GM19455 (cell line): ENCODE results near the gene NUP93.
A peak's percentile ranks its signal among the peaks of the same experiment; 100 is the strongest.

Source experiments
- ATAC-seq: cut with Tn5 transposase; IDR thresholded peaks from one replicate; pipeline ENCODE4 v1.9.1; 2021; ENCODE audit not compliant: unreplicated experiment

The NUP93 gene

DNA sequence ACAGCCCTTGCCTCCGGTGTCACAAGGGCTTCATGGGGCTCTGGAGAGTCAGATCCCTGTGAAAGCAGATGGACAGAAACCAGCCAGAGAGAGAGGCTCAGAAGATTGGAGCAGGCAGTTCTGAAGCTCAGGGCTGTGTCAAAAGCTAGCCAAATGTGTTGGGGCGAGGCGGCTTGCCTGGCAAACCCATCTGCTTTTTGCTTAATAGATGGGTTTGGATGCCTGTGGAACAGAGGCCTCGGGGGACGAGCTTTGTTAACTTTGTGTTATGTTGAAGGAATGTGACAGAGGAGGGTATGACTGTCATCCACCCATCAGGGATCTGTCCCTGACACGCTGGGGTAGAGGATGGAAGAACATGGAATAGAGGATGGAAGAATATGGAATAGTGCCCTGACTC lies 114.1 kb downstream of the NUP93 start:
- no peak for ATAC-seq

DNA sequence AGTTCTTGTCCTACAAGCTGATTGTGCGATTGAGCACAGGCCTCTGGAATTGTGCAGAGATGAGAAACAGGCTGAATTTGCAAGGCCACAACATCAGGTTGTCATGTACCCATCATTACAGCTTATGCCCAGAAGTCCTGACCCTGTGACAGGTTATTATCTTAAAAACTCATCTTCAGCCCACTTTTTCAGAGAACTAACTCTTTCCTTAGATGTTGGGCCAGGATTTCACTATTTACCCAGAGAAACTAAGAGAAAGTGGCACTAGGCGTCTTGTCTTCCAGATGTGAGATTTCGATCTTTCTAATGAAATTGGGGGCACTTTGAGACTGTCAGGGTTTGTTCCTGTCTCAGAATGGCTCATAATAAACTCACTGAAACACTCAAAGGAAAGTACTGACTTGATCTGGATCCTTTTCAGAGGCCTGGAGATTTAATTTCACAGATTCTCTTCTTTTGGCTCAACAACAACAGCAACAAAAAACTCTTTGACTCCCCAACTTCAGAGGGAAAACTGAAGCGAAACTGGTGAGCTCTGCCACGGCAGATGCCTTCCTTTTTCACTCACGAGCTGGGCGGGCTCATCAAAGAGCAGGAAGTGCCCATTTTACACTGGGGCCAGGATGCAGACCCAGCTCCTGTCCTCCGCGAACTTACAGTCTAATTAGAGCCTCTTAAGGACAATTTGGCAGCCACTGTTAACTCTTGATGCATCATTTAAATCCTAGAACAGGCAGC lies 117.4 kb downstream of the NUP93 start:
- ATAC-seq = no peak

DNA sequence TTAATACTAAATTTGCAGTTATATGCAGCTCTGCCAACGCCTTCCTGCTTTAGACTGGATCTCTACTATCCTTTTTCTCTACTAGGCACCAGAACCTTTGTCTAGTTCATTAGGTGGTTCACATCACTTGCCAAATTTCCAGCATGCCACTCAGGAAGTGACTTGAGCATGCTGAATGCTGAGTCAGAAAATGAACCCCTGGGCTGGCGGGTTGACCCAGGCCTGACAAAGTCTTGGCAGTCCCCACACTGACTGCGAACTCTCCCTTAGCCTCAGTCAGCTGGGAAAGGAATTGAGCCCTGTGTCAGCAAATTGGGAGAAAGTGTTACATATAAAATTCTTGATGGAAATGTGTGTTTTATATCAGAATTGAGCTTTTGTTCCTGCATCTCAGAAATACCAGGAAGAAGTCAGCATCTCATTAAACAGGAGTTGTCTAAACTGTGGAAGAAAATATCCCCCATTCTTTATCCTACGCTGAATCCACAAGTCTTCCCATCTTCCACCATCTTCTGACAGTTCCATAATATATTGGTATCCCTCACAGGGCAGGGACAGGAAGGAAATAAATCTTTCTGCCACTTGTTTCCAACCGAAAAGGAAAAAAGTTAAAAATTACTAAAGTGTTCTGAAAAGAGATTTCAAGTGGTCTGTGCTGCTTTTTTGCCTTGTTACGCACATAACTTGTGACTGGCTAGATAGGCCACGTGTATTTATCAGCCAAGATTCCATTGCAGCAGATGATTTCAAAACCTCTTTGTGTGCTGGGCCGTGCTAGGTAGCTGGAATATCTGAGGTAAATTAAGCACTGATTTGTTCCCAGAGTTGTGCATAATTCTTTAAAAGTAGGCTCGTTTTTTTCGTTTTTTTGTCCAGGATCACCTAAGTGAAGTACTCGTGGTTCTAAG lies 118.4 kb downstream of the NUP93 start:
- ATAC-seq = no peak

DNA sequence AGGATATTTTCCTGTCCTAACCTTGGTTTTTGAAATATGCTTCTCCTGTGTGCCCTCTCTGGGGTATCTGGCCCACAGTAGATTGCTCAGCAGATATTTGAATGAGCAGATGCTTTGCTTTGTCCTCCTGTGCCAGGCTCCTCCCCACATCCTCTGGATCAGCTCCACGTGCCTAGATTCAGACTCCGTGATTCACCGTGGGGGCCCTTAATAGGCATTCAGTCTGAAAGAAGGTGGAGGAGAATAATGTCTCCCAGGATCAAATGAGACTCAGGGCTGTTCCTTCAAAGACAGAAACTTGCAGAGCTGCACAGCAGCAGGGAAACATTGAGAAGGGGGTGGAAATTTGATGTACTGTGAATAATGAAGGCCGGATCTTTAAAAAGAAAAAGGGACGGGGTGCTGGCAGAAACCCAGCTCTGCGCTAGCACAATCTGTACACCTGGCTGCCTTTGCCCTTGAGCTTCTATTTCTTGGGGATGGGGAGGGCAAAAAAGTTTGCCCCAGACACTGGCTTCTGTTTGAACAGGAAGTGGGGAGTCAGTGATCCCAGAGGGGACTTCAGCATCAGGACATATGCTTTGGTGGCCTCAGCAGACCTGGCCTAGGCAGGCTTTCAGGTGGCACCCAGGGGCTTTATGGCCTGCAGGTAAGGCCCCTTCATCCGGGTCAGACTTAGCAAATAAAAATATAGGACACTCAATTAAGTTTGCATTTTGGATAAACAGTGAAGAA lies 119.2 kb downstream of the NUP93 start:
- ATAC-seq = no peak

DNA sequence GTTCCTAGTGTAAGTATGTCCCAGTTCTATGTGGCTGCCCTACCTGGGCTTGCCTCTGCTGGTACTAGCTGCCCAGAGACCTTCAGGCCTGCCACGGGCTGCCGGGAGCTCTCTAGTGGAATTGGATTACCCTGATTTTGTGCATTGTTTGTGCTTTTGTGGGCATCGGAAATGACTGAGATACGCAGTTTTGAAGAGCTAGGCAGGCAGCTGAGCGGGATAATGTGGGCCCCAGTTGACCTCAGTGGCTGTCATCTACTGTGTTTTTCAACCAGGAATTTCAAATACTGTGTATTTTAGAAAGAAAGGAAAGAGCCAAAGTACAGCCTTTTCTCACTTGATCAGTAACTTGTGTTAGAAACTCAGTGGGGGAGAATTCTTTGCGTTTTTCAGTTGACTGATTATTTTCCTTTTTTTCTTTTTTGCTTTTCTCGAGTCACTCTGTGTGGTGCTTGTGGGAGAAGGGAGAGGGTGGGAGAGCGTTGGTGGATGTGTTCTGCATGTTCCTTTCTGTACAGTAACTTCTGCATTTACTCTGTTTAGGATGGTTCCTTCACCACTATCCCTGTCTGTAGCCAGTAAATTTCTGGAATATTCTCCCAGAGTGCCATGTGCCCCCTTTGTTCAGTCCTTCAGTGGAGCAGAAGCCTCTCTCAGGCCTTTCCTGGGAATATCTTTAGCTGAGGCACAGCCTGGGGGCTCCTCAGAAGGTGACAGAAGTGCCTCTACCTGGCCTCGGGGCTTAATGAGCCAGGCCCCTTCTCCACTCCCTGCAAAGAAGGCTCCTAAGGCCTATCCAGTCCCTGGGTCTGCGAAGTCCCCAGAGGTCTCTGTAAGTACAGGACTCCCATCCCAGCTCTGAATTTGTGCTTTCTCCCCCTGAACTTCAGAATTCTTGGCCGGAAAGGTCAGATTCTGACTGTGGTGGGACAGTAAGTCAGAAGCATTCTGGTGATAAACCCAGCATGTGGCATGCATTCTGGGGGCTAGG lies 120.1 kb downstream of the NUP93 start:
- no peak for ATAC-seq

DNA sequence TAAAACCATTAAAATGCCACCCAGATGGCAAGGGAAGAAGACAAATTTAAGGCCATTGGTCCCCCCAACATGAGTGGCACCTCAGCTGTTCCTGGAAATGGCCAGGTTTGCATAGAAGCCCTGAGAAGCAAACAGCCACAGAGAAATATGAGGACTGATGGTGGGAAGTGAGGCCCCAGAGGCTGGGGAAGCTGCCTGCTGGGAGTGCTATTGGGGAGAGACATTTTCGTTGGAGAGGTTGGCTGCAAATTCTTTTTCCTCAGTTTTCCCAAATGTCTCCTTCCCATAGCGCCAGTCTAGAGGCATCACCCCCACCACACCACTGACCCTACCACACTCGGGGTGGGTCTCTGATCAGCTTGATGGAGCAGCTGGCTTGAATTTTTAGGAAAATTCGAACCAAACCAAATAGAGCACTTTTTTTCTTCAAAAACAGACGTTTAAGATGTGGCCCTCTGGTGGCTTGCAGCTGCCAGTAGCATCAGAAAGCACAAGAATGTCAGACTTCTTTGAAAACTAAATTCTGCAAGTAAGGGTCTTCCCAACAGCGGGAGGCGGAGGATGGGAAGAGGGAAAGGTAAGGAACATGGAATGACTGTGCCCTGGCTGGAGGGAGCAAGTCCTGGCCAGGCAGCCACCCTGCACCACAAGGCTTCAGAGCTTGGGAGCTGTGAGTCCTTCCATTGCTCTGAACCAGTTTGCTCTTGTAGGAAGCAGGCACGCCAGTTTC lies 121.9 kb downstream of the NUP93 start:
- ATAC-seq = no peak

DNA sequence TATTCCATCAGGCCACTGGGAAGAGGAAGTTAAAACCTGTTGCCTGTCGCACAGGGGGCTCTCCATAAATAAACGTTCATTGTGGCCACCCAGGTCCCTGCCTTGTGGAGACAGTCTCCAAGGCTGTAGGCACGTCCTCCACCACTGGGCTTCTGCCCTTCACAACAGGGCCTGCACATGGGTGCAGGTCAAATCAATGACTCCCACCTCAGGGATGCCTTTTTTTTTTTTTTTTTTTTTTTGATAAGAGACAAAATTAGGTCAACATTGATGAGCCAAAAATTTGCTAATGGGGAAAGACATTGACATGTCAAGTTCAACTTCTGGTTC lies 122.4 kb downstream of the NUP93 start:
- ATAC-seq = no peak

DNA sequence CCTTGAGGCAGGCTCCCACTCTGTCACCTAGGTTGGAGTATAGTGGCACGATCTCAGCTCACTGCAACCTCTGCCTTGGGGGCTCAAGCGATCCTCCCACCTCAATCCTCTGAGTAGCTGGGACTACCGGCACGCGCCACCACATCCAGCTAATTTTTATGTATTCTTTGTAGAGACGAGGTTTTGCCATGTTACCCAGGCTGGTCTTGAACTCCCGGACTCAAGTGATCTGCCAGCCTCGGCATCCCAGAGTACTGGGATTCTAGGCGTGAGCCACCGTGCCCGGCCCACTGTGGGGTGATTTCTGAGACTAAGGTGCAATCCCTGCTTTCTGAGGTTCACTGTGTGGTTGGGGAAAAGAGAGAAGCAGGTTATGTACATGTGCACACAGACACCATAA lies 123.0 kb downstream of the NUP93 start:
- ATAC-seq = no peak

DNA sequence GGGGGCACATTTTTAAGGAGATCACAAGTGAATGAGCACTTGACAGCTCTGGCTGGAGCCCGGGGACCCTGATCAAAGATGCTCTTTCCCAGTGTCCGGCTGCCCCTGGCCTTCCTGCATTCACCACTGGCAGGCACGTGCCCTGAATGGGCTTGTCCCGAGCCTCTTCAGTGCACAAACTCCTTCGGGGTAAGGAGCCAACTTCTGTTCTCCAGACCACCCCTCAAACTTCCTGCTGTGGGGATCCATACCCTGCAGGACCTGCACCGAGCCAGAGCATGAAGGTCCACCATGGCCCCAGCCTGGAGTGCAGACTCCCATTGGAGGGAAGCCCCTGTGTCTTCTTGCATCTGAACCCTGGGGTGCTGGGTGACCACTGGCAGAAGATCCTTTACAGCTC lies 125.3 kb downstream of the NUP93 start:
- ATAC-seq = no peak

DNA sequence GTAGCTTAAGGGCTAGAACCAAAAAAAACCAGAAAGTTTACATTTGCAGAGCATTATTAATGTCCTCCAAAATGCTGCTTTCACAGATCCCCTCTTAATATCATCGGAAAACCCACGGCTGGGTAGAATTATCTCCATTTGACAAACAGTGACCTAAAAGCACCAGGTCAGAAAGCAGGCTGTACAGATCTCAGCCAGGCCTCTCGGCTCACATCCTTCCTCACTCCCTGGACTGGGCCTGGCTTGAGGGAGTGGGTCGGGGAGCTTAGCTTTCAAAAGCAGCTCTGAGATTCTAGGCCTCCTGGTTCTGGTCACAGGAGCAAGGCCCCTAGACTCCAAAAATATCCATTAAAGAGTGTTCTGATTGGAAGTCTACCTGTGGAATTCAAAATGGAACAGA lies 126.0 kb downstream of the NUP93 start:
- ATAC-seq = no peak

DNA sequence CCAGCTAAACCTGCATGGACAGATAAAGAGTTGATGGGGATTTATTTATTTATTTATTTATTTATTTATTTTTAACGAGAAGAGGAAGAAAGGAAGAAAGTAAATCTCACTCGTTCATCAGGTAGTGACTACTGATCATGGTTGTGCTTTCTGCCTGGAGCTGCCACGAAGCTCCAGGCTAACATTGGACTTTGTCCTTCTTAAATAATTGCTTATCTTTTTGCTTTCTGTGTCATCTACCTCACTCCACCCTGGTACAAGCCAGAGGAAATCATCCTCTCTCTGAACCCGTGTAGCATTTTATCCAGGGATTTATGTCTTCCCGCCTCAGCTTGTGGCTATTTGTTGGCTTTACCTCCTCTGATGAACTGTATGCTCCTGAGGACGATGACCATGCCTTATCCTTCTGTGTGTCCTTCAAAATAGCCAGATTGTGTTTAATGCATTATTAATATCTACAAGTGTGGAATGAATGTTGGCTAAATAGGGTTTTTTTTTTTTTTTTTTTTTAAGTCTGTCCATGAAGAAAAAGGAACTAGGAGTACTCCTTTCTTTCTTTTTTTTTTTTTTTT lies 127.0 kb downstream of the NUP93 start:
- ATAC-seq = no peak

DNA sequence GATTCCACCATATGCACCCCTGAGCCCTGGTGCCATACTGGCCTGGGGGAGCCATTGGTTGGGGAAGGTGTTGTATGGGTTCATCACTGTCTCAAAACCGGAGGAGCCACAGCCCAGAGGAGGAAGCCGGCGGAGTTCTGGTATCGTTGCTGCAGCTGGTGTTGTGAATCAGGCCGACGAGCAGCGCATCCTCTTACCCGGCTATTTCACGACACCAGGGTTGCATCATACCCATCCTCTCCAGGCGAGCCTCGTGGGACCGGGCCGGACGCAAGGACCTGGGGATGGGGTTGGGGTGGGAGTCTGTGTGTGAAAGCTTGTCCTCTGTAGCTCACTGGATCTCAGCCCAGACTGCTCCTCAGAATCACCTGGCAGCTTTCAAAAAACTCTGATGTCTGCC lies 128.4 kb downstream of the NUP93 start:
- no peak for ATAC-seq

DNA sequence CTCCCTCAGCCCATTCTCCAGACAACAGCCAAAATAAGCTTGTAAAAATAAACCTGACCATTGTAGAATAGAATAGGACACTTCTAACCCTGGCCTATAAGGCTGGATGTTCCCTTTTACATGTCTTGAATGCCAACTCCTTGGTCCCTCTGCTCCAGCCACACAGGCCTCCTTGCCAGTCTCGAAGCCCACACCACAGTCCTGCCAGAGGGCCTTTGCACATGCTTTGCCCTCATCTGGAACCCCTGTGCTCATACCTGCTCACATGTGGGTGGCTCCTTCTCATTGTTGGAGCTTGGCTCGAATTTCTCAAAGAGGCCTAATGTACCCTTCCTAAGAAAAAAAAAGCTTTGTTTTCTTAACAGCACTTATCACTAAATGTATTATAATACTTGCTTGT lies 129.7 kb downstream of the NUP93 start:
- ATAC-seq = no peak

DNA sequence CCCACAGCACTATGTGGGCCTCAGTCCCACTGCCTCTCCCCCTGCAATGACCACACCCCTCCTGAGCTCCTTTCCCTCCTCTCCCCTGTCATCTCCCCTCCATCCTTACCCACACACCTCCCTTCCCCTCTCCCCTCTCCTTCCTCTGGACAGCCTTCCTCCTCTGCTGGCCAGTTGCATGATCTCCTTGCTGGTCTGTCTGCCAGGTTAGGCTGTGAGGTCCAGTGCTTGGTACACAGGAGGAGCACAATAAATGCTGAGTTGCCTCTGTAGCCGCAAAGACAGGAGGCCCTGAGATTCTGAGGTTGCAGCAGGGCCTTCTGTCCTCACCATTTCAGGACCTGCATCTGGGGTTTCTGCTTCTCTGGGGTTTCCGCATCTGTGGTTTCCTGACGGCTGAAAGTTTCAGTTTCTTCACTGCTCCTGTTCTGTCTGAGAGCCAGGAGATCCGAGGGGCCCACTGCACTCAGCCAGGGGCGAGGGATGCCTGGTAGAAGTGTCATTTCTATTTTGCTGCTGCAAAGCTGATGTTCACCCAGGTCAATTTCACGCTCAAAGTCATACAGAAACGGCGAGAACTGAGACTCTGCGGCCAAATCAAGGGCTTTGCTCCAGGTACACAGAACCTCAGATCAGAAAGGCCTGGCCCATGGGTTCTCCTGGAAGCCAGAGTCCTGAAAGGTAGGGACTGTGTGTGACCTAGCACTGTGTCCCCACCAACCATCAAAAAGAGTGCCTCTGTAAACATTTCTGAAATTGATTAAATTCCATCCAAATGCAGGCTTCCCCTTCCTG lies 130.5 kb downstream of the NUP93 start:
- ATAC-seq = peak; percentile 86

DNA sequence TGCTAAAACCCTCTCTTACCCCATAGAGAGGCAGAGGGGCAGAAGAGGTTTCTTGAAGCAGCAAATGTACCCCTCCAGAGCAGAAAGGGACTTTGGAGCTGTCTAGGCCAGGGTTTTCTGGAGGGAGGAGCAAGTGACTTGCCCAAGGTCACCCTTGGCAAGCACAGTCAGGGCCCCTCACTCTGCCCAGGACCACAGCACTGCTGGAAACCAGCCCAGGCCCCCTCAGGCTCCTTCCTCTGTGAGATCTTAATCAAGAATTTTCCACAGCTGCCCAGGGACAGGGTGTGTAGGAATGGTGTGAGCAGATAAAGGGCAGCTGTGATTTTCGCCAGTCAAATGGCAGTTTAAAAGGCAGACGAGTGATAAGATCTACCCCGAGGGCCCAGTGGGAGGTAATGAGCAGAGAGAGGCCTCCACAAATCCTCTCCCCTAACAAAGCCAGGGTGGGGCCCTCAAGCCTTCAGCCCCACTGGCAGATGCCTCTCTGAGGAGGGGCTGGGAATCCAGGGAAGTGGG lies 131.2 kb downstream of the NUP93 start:
- no peak for ATAC-seq

DNA sequence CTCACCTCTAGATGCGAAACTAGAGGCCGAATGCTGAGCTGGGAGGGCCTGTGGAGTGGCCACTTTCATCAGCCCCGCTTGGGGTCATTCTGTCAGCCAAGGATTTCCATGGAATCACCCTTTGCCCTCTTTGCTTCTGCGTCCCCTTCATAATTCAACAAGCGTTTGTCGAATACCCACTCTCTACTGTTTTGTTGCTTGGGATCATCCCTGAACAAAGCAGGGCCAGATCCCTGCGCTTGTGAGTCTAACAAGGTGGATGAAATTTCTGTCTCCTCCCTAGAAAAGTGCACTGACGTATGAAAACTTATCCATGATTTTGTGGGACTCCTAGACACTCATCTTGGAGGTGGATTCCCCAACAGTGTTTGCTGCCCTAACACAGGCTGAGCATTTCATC lies 131.8 kb downstream of the NUP93 start:
- ATAC-seq = no peak

DNA sequence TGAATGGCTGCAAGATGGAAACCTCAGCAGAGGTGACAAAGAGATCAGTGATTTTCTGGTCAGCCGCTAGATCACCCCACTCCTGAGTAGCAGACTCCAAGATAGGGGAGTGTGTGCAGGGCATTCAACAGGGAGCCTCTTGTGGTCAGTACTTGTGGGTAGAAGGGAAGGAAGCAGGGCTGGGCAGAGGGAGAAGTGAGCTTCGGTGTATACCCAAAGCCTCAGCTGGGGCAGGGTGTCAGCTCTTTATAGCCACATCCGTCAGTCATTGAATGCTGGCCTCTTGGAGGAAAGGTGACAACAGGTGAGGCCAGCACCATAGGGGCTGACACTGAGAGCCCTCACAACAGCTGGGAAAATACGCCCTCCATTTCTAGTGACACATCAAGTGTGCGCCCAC lies 132.8 kb downstream of the NUP93 start:
- ATAC-seq = no peak

DNA sequence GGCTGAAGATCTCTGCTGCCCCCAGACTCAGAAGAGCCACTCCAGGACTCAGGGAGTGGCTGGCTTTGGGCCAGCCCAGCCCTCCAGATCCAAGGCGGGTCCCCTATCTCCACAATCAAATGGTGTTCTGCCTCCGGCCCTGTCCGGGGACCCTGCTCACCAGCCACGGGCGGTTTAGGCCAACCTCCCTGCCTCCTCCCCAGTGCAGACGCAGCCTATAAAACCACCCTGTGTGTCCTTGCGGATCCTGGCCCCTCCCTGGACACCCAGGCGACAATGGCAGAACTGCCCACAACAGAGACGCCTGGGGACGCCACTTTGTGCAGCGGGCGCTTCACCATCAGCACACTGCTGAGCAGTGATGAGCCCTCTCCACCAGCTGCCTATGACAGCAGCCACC lies 135.0 kb downstream of the NUP93 start, which contains the start of gene SLC12A3:
Gene SLC12A3 (plus strand): TSS at position 248 of the 400 bp plus-strand sequence. CDS start 29 bp downstream, at position 277.
- ATAC-seq = no peak
